ENCODE data around the gene PRAC1. TPM values are rescaled to one million over a fixed set of nuclear protein-coding genes. Genes with fewer than 3 reads are reported as not detected.

The PRAC1 gene
- total RNA-seq, 1 donor from 2014 or later = not detected

DNA sequence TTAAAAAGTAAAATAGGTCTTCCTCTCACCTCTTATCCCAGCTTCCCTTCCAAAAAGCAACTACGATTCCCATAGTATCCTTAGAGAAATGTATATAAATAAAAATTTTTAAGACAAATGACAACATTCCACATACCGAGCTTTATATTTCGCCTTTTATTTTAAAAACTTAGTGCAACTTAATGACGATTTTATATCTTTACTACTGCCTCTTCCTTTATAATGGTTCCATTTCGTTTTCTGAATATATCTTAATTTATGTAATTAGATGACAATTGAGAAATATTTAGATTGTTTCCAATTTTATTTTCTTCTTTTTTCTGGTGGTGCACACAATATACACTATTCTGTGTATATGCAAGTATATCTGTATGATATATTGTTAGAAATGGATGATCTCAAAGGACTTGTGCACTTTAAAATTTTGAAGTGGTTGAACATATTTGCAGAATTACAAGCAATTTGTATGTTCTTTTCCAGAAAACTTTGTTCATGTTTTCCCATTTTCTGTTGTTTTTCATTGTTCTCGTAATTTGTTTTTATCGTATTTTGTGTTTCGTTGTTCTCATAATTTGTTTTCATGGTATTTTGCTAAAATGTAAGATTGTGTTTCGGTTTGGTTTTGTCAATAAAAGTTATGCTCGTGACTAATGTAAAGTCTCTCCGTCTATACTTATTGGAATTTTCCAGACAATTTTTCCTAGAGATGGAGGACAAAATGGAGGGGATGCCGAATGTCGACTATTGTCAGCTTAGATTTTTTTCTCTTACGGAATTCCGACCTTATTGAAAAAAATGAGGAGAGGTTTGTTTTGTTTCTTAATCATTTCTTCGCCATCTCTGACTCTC, 26.6 kb upstream of the PRAC1 start:
- intact Hi-C loops (cut with DNase I) = no loop called here
- no peak for DNase-seq (ENCODE audit: low spot score)

DNA sequence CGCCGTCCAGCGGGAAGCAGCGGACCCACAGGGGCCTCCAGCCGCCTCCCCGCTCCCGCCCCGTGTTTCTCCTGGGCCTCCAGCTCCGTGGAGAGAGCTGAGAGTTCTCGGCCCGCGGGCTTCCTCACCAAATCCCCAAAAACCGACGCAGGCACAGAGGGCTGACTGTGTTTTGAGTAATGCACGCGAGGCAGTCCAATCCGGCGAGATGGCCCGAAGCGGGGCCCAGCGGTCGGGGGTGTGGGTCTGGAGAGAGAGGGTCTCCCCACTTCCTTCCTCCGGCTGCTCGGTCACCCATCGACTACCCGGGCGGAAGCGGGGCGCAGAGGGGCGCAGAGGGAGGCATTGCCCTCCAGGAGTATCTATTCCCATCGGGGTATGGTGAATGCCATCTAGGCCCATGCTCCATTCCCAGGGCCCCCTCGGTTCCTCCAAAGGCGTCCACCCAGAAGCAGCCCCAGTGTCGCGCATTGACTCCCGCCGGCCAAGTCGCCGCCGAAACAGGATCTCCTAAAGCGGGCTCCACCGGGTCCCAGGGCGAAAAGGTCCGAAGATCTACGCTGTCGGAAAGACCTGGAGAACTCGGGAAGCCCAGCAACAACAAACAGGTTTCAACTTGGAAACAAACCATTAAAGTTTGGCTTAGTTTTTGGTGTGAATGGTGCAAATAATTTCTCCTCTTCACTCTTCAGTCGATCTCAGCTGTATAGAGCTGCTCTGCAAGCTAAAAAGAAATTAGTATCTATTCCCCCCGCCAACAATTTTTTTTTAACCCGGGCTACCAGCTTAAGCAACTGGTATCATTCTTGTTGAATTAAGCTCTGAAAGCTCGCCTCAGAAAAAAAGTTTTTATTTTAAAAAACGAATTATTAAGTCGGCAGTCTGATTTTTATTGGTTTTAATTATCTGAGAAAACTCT, 25.4 kb upstream of the PRAC1 start:
- intact Hi-C loops (cut with DNase I) = no loop called here
- DNase-seq (ENCODE audit: low spot score) = no peak

DNA sequence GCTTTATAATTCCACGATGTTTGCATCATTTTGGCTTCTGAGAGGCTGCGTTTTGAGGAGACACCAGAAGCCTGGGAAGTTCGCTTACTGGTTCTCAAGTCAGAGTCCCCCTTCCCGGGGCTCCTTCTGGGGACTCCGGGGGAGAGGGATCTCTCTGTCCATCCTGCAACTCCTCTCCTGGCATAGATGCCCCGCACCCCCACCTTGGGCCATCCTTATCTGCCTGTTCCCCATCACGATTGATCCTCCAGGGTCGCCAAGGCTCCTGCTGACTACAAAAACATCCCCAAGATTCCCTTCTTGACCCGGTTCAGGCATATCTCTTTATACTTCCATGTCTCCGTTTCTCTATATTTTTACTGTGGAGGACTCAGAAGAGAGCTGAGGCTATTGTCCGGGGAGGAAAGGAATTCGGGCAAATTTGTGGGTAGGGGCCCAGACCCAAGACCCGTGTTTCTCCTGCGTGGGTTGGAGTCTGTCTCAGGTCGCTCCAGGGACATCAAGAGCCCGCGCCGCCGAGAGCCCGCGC, 24.7 kb upstream of the PRAC1 start:
- no peak for DNase-seq (ENCODE audit: low spot score)
- intact Hi-C loops (cut with DNase I) = no loop called here

DNA sequence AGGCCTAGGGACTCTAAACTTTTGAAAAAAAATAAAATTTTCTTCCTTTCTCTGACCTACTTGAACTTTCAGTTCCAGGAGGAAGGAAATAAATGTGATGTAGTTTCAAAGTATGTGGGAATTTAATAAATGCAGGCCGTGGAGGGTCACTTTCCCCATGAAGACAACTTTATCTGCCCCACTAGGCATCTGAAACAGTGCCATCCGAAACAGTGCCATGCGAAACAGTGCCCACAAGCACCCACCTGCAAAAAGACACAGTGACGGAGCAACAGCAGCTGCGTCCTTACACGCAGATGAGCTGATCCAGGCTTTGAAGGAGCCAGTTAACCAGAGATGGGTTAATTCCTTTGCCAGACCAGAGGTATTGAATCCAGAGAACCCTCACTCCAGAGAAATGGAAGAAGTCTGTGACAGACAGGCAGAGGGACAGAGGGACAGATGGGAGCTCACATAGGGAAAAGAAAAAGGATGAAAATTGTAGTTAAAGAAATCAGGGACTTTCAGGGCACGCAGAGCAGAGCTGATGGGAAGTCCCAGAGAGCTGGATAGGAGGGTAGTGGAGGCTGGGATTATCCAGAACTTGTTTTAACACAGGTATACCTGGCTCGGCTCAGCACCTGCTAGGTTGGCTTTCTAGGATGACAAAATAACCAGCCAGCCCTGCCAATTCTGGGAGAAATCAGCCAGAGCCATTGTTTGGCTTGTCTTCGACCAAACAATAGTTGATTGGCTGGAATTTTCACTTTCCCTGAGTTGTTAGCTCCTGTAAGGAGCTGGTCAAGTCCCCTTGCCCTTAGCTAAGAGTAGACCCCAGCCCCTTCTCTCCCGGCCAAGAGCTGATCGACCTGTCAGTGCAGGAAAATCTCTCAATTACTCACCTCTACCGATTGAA, 23.3 kb upstream of the PRAC1 start:
- DNase-seq (ENCODE audit: low spot score) = no peak
- intact Hi-C loops (cut with DNase I) = no loop called here

DNA sequence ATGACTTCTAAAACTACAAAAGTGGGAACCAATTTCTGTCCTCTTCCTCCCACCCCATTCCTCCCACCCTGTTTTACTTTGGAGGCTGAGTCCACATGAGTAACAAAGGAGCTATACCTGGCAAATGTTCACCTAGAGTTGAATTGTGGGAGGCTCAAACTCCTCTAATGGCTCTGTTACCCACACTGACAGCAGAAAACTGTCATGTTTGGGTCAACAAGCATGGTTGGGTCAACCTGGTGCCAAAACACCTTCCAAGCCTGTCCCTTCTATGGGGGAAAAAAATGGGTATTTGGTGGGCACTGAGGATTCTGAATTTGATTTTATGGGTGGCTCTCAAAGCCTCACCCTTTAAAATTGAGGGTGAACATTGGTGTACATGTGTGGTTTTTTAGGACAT, 18.2 kb upstream of the PRAC1 start:
- intact Hi-C loops (cut with DNase I) = no loop called here
- DNase-seq (ENCODE audit: low spot score) = no peak

DNA sequence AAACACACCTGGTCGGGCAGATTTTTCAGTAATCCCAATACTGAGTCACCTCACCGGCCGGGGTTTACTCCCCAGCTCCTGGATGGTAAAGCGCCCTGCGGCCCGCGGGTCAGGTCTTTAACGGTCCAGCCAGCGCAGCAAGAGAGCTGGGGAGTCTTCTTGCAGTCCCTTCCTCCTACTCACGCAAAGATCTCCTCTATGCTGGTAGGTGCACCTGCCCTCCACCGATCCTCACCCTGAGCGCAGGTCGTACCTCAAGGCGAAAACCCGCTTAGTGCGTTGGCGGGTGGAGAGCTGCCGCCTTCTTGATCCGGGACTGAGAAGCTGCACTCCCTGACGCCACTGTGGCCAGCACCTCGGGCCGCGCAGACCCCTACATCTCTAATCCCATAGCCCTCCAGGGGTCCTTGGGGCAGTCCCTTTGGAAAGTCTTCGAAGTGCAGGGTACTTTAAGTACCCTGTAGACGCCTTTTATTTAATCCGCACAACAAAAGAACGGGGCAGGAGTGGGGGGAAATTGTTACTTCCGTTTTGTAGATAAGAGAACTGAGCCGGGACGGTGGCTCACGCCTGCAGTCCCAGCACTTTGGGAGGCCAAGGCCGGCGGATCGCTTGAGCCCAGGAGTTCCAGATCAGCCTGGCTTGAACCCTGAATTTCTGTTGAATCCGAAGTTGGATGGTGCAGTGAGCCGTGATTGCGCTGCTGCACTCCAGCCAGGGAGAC, 16.6 kb upstream of the PRAC1 start:
- intact Hi-C loops (cut with DNase I) = no loop called here
- DNase-seq (ENCODE audit: low spot score) = no peak

DNA sequence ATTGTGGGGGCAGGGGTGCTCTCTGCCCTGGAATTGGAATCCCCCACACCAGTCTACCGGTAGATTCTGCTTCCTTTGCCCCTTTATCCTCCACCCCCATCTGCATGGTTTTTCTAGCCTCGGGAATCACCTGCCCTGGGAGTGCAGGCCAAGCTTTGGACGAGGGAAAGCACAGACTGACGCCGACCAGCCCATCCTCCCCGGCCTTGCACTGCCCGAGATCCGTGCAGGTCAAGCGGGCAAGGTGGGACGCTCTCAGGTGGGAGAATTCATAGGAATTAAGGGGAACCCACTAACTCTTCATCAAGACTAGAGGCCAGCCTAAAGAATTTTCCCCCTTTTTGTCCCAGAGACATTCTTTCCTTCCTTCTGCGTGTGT, 16.1 kb upstream of the PRAC1 start:
- intact Hi-C loops (cut with DNase I) = no loop called here

DNA sequence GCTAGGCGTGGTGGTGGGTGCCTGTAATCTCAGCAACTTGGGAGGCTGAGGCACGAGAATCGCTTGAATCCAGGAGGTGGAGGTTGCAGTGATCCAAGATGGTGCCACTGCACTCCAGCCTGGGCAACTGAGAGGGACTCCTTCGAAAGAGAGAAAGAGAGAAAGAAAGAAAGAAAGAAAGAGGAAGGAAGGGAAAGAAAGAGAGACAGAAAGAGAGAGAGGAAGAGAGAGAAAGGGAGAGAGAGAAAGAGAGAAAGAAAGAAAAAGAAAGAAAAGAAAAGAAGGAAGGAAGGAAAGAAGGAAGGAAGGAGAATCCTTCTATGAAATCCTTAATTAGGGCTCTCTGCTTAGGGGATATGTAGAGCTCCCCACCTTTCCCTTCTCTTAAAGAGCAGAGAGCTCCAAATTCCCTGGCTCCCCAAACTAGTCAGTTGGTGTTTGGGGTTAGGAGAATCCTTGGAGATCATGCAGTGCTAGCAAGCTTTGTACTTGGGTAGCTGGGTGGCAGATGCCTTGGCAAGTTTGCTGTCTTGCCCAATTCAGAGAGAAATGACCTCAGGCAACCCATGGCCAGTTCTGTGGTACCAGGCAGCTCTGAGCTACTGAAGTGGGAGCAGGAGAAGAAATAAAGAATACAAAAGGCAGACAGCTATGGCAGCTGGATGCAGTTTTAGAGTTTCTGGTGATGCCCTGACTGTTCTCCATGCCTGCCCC, 15.2 kb upstream of the PRAC1 start:
- intact Hi-C loops (cut with DNase I) = no loop called here
- no peak for DNase-seq (ENCODE audit: low spot score)

More for the DNA sequence above, 16.1 kb upstream of the PRAC1 start:
- DNase-seq (ENCODE audit: low spot score) = no peak

DNA sequence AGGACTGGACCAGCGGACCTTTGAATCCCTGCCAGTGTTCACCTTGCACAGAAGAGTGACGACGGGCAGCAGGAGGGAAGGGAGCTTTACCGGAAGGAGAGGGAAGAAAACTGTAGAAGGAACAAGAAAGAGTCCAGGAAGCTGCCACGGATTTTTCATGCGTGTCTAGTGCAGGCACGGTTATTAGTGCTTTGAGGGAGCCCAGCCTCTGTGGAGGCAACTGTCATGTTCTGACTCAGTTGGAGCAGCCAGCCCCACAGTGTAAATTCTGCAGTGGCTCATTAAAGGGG, 12.7 kb upstream of the PRAC1 start:
- no peak for DNase-seq (ENCODE audit: low spot score)
- intact Hi-C loops (cut with DNase I) = no loop called here

DNA sequence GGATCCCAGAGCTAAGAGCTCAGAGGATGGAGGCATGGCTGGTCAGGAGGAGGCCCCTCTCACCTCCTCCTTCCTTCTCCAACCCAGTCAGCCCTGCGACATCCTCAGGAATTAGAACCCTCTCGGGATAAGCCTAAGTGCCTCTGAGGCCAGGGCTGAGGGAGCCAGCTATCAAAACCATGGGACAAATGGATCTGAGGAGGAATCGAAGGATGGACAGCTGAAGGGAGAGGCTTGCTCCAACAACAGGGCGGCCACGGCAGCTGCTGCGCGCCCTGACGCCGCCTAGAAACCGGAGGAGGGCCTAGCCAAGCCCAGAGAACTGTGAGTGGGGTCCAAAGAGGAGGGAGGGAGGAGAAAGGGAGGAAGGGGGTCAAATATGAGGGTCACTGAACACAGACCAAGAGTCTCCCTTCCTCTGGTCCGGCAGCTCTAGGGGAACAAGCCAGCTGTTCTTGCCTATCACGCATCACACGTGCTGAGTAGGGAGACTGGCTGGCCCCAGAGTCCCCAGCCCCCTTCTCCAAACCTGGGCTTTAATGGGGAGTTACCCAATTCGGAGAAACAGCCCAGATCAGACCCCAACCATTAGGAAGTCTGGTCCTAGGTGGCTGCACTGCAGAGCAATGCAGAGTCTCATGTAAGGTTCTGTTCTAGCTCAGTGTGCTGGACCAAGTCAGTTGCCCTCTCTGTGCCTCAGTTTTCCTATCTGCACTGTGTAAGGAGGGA, 12.2 kb upstream of the PRAC1 start:
- intact Hi-C loops (cut with DNase I) = no loop called here
- DNase-seq (ENCODE audit: low spot score) = no peak

DNA sequence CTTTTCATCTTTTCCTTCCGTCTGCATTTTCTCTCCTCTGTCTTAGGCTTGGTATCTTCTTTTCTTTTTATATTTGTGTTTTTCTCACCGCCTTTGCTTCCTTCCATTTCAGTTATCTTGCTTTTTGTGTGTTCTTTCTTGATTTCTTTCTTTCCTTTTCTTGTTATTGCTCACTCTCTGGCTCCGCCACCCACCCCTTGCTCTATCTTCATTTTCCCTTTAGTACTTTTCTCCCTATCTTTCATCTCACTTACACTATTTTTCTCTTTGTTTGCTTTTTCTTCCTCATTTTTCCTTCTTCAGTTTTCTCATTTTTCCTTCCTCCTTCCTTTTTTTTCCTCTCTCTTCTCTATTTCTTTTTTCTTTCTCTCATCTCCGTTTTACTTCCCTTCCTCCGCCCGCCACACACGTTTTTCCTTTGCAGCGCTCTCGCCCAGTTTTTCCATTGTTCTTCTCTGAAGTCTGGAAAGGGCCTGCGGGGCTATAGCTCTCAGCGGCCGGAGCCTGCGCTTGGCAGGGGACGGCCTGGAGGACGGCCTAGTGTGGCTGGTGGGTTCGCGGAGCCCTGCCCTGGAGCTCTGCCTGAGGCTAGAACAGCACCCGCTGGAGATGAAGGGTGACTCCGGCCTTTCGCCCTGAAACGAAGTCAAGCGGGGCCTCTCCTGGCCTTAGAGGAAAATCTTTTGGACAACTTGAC, 11.5 kb upstream of the PRAC1 start:
- intact Hi-C loops (cut with DNase I) = no loop called here
- no peak for DNase-seq (ENCODE audit: low spot score)

DNA sequence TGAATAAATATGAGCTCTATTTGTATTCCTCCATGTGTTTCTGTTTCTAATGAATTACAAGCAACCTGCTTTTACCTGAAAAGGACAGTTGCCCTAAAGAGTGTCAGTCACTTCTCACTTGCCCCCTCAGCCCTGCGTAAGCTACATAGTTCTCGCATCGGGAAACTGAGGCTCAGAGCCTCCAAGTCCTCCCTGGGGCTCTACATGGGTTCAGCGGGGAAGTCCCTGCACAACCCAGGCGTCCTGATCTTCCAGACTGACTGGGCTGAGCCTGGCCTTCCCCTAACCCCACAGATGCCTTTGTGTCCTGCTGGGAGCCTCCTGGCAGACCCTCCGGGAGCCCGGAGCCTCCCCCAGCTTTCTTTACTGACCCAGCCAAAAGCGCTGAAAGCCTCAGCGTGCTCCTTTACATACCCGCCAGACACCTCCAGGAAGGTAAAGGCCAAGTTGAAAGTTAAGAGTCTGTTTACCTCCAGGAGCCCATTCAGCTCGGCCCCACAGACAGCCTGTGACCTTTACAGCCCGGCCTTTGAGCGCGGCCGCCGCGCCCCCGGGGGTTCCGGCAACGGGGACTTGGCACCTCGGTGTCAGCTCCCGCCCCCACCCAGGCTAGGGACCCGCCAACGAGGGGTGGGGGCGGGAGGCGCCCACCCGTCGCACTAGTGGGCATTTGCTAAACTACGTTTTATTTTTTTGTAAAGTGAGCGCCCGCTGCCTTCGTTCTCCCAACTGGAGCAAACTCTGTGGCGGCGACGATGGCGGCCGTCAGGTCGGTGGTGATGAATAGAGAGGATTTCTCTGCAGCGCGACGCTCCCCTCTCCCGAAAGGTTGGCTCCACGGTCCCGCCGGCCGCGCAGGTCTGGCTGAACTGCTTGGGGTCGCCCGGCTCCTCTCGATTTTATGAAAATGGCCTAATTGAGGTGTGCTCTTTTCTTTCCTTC, 10.6 kb upstream of the PRAC1 start:
- no peak for DNase-seq (ENCODE audit: low spot score)
- intact Hi-C loops (cut with DNase I) = no loop called here

DNA sequence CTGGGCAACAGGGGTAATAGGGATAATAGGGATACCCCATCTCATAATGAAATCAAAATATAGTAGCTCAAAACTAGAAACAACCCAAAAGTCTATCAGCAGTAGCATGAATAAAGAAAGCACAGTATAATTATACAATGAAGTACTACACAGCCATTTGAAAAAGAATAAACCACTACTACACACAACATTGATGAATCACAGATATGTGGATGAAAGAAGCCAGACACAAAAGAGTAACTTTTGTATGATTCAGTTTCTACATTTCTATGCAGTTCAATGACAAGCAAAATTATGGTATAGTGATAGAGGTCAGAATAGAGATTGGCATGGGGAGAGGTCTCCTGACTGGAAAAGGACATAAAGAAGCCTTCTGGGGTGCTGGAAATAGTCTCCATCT, 9.0 kb upstream of the PRAC1 start:
- intact Hi-C loops (cut with DNase I) = no loop called here
- DNase-seq (ENCODE audit: low spot score) = no peak

DNA sequence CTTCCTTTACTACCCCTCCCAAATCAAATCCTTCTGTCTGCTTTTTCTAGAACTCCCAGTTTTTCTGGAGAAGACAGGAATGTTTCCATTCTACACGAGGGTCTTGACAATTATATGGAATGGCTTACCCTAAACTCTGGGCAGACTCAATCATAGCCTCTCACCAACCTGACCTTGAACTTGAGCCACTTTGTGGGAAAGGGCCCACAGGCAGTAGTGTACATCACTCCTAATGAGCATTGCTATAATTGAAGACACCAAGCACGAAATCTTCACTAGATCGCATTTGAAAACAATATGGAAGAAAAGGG, 7.9 kb upstream of the PRAC1 start:
- intact Hi-C loops (cut with DNase I) = no loop called here
- no peak for DNase-seq (ENCODE audit: low spot score)

DNA sequence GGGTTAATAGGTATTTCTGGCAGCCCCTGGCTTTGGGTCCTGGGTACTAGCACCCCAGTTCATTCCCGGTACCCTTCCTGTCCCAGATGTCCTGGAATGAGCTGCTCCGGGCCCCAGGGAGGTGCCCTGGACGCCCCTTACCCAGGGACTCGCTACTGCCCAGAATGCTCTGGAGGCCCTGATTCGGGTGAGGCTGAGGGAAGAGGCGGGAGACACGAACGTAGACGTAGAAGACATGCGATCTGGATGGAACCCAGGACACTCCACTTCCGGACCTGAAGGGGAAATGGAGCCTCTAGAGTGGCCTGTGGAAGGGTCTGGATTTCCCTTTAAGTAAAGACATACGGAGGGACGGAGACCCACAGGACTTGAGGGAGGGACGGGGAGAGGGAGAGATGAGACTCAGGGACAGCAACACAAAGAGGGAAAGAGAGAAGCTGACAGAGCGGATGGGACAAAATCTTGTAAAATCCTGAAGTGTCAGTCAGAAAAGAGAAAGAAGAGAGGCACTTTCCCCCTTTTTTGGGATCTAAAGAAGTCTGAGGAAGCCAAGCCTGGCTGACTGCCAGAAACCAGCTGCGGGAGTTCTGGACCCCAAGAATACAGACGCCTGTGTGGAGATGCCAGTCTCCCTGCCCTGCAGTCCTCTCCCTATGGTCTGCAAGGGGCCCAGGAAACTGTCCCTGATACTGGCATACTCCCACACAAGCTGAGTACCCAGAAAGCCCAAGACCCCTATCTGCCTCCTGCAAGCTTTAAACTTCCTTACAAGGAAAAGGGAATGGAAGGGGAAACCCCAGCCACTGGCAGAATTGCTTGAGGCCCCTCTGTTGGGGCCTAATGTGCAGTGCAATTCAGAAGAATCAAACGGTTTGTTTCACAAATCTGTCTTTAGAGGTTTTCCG, 7.3 kb upstream of the PRAC1 start:
- no peak for DNase-seq (ENCODE audit: low spot score)
- intact Hi-C loops (cut with DNase I) = loop anchor here (5.0 kb wide), 1 partner anchor 58 kb away; no protein-coding TSS in a partner anchor

Measured in cardiac septum (tissue), 1 donor.